ENCODE data around the gene WTIP. TPM values are rescaled to one million over a fixed set of nuclear protein-coding genes. Genes with fewer than 3 reads are reported as not detected.
"Not testable (repeated sequence)": the region's sequence is repeated elsewhere in the genome, so short reads cannot be mapped to it uniquely, and the experiment has no call there.

Gene WTIP
- total RNA-seq, 4 donors from 2014 or later, result 1.6 to 8.1 (median 2.9) TPM

DNA sequence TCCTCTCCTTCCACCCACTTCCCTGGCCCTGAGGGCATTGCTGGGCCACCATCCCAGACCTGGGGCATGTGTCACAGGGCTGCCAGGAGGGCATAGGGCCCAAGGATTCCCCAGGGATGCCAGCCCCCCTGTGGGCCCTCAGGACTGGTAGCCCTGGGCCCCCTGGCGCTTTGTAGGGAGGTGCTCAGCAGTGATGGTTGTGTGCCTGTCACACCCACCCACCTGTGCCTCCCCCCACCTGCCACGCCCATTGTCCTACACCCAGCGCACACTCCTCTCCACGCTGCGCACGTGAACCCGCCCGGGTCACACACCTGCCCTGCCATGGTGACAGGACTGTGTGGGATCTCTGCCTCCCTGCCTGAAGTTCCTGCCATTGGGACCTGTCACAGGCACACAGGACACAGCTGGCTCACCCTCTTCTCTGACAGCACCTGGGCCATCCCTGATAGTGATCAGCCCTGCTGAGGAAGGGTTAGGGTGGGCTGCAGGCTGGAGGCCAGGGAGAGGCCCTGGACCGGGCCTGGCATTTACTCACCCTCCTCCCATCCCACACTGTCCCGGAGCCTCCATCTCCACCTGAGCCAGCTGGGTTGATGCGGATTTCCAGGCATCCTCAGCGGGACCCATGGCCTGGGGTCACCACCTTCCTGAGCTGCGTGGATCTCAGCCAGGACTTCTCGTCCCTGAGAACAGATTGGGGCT is 23.9 kb downstream of the WTIP start:
- Histone ChIP-seq H3K36me3 (no peaks in the 10 kb centered on the region), H3K4me1 (peaks cover 3 to 9% of the 10 kb centered on the region in 2 donors), H3K27ac (no peak overlapping the region), H3K4me3 (no peak overlapping the region), H3K9me3 (no peaks in the 10 kb centered on the region), H3K27me3 (no peaks in the 10 kb centered on the region)
- intact Hi-C loops (cut with DNase I; ENCODE audit: low total_unique reads), result no loop called here
- DNase-seq, result no peak
- in situ Hi-C loops (cut with MboI; ENCODE audit: low sequenced_read_pairs in 4 of 4), result loop anchor here in 2 of 4 donors (10.0 to 25.0 kb wide), 2 partner anchors 207 to 209 kb away; no protein-coding TSS in a partner anchor
- TF ChIP-seq, protein P1, sequence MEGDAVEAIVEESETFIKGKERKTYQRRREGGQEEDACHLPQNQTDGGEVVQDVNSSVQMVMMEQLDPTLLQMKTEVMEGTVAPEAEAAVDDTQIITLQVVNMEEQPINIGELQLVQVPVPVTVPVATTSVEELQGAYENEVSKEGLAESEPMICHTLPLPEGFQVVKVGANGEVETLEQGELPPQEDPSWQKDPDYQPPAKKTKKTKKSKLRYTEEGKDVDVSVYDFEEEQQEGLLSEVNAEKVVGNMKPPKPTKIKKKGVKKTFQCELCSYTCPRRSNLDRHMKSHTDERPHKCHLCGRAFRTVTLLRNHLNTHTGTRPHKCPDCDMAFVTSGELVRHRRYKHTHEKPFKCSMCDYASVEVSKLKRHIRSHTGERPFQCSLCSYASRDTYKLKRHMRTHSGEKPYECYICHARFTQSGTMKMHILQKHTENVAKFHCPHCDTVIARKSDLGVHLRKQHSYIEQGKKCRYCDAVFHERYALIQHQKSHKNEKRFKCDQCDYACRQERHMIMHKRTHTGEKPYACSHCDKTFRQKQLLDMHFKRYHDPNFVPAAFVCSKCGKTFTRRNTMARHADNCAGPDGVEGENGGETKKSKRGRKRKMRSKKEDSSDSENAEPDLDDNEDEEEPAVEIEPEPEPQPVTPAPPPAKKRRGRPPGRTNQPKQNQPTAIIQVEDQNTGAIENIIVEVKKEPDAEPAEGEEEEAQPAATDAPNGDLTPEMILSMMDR (IDR thresholded peaks at IDR 0.05 in 4 of 5, conservative IDR thresholded peaks at IDR 0.05 in 1 of 5), result no peak
- no peak for TF ChIP-seq POLR2A (IDR thresholded peaks at IDR 0.05)
- ATAC-seq, result no peak

DNA sequence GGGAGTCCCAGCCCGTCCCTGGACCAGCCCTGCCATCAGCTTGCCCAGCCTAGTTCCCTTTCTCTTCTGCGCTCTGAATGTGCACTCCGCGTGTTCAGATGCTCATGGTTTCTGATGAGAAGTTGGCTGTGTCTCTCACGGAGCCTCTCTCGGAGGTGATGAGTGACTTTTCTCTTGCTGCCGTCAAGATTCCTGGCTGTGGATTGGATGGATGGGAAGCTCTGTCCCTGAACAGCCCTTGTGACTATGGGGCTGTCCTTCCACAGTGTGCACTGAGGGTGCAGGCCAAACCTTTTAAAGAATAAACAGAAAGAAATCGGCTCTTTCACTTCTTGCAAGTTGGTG is 24.4 kb downstream of the WTIP start:
- H3K27ac ChIP-seq, result no peak overlapping the region
- in situ Hi-C loops (cut with MboI; ENCODE audit: low sequenced_read_pairs in 4 of 4), result loop anchor here in 2 of 4 donors (10.0 to 25.0 kb wide), 2 partner anchors 206 to 209 kb away; no protein-coding TSS in a partner anchor

DNA sequence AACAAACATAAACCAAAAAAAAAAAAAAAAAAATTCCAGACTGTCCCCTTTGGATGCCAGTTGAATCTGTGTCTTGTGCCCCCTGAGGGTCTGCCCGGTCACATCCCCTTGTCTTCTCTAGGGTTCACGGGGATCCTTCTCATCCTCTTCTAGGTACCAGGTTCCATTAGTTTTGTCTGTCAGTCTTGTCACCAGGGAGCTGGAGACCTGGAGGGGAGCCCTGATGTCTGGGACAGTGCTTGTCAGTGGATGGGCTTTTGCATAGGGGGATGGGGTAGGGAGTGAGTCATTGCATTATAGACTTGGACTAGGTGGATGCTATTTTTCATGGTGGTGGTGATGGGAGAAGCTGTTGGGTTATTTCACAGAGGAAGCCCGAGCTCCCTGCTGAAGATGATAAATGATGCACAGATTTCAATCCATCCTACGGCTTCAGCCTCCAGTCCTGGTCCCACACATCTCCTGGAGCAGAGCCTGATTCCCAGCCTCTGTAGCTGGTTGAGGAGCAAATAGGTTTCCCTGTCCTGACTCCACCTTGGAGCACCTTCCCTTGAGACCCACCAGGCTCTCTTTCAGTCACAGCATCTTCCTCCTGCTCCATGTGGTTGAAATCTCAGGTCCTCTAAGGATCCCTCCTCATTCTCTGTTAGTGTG is 26.0 kb downstream of the WTIP start:
- no peak for DNase-seq
- no peak overlapping the region for H3K27ac ChIP-seq
- H3K27me3 ChIP-seq, result peaks cover 0 to 4% (median 0%) of the 10 kb centered on the region in 3 donors
- intact Hi-C loops (cut with DNase I; ENCODE audit: low total_unique reads), result no loop called here
- no peak for ATAC-seq
- in situ Hi-C loops (cut with MboI; ENCODE audit: low sequenced_read_pairs in 4 of 4), result loop anchor here in 2 of 4 donors (10.0 to 25.0 kb wide), 2 partner anchors 205 to 207 kb away; no protein-coding TSS in a partner anchor
- no peaks in the 10 kb centered on the region for H3K36me3 ChIP-seq
- no peaks in the 10 kb centered on the region for H3K9me3 ChIP-seq
- peaks cover 0 to 4% of the 10 kb centered on the region in 2 donors for H3K4me1 ChIP-seq
- no peak for TF ChIP-seq POLR2A (IDR thresholded peaks at IDR 0.05)
- TF ChIP-seq, protein P1 (IDR thresholded peaks at IDR 0.05 in 4 of 5, conservative IDR thresholded peaks at IDR 0.05 in 1 of 5), result no peak
- no peak overlapping the region for H3K4me3 ChIP-seq

More for the DNA sequence above, 24.4 kb downstream of the WTIP start:
- no peaks in the 10 kb centered on the region for H3K9me3 ChIP-seq
- no peak for ATAC-seq
- DNase-seq, result no peak
- H3K4me1 ChIP-seq, result peaks cover 3 to 9% of the 10 kb centered on the region in 2 donors
- H3K4me3 ChIP-seq, result no peak overlapping the region
- peaks cover 0 to 1% (median 0%) of the 10 kb centered on the region in 3 donors for H3K27me3 ChIP-seq
- no peaks in the 10 kb centered on the region for H3K36me3 ChIP-seq
- no peak for TF ChIP-seq POLR2A (IDR thresholded peaks at IDR 0.05)
- TF ChIP-seq, protein P1 (IDR thresholded peaks at IDR 0.05 in 4 of 5, conservative IDR thresholded peaks at IDR 0.05 in 1 of 5), result no peak
- intact Hi-C loops (cut with DNase I; ENCODE audit: low total_unique reads), result no loop called here

DNA sequence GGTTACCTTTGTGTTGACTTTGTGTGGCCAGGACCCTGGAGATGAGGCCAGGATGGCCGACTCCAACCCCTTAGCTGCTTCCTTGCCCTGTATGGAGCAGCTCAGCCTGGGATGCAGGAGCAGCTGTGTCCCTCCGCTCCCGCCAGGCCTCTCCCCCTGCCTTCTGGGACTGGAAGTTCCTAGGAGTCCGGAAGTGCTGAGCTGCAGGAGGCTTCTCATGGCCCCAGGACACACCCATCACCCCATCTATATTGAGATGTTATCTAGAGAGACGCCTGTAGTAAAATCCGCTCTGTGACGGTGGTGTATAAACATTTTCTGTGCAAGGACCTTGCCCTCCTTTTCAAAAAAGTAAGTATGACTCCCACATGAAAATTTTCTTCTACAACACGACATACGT is 27.0 kb downstream of the WTIP start:
- H3K9me3 ChIP-seq, result no peaks in the 10 kb centered on the region
- no peak overlapping the region for H3K27ac ChIP-seq
- intact Hi-C loops (cut with DNase I; ENCODE audit: low total_unique reads) (no loop called here), in situ Hi-C loops (cut with MboI; ENCODE audit: low sequenced_read_pairs in 4 of 4) (loop anchor here in 2 of 4 donors (10.0 to 25.0 kb wide), 2 partner anchors 204 to 206 kb away; no protein-coding TSS in a partner anchor)
- TF ChIP-seq, protein P1 (IDR thresholded peaks at IDR 0.05 in 4 of 5, conservative IDR thresholded peaks at IDR 0.05 in 1 of 5), result no peak
- TF ChIP-seq POLR2A (IDR thresholded peaks at IDR 0.05), result no peak
- H3K4me3 ChIP-seq, result no peak overlapping the region
- H3K4me1 ChIP-seq, result peaks cover 0 to 4% of the 10 kb centered on the region in 2 donors
- DNase-seq, result no peak
- ATAC-seq, result no peak
- H3K36me3 ChIP-seq, result no peaks in the 10 kb centered on the region
- H3K27me3 ChIP-seq, result peaks cover 0 to 4% (median 0%) of the 10 kb centered on the region in 3 donors

DNA sequence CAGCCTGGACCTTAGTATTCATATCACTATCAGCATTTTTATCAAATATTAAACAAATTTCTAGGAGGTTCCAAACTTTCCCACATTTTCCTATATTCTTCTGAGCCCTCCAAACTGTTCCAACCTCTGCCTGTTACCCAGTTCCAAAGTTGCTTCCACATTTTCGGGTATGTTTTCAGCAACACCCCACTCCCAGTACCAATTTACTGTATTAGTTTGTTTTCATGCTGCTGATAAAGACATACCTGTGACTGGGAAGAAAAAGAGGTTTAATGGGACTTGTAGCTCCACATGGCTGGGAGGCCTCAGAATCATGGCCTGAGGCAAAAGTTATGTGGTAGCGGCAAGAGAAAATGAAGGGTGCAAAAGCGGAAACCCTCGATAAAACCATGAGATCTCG is 29.3 kb downstream of the WTIP start:
- H3K27ac ChIP-seq, H3K9me3 ChIP-seq: not testable (repeated sequence)

More for the DNA sequence above, 29.3 kb downstream of the WTIP start:
- H3K36me3 ChIP-seq; intact Hi-C loops (cut with DNase I; ENCODE audit: low total_unique reads); H3K4me3 ChIP-seq; ATAC-seq; DNase-seq; H3K4me1 ChIP-seq; H3K27me3 ChIP-seq: not testable (repeated sequence)
- in situ Hi-C loops (cut with MboI; ENCODE audit: low sequenced_read_pairs in 4 of 4), result loop anchor here in 1 of 4 donors (25.0 kb wide), 1 partner anchor 201 kb away; no protein-coding TSS in a partner anchor

Data from gastrocnemius medialis (tissue), 4 donors.